Hematopoietic multipotent progenitor cell treated with erythropoietin and hydrocortisone succinate and interleukin-3 and kit ligand, for 8 days (in vitro differentiated cells): ENCODE results near the gene SSBP1.
A peak's percentile ranks its signal among the peaks of the same experiment; 100 is the strongest.

Experiments used
- DNase-seq: peaks from one replicate; pipeline ENCODE4 v3.0.0-alpha.2; 2015

SSBP1 gene

GRCh38 chr7:141785706-141786552 is 47.8 kb downstream of the SSBP1 start:
- peak; percentile 70 for DNase-seq

GRCh38 chr7:141788296-141788695 is 50.1 kb downstream of the SSBP1 start:
- no peak for DNase-seq

- DNase-seq: no peak
Measured at GRCh38 chr7:141789917-141790316, 51.8 kb downstream of the SSBP1 start, which contains the start of gene TAS2R5. TSS of gene TAS2R5 (plus strand) at chr7:141790217. CDS start at chr7:141790362, 145 bp downstream.

- DNase-seq: no peak
Measured at GRCh38 chr7:141792526-141792925, 54.4 kb downstream of the SSBP1 start.
